ENCODE data around the gene SPSB1. TPM values are rescaled to one million over a fixed set of nuclear protein-coding genes. Genes with fewer than 3 reads are reported as not detected.

SPSB1 gene
- total RNA-seq, 1 donor from 2014 or later, result 34.7 TPM

DNA sequence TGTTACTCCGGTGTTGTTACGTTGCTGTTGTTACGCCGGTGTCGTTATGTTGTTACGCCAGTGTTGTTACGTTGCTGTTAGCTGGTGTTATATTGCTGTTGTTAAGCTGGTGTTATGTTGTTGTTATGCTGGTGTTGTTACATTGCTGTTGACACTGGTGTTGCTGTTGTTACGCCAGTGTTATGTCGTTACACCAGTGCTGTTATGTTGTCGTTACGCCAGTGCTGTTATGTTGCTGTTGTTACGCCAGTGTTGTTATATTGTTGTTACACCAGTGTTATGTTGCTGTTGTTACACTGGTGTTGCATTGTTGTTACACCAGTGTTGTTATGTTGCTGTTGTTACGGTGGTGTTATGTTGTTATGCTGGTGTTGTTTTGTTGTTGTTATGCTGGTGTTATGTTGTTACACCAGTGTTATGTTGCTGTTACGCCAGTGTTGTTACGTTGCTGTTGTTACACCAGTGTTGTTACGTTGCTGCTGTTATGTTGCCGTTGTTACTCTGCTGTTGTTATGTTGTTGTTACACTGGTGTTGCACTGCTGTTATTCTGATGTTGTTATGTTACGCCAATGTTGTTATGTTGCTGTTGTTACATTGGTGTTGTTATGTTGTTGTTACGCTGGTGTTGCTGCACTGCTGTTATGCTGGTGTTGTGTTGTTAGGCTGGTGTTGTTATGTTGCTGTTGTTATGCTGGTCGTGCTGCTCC, 32.5 kb upstream of the SPSB1 start:
- DNase-seq (ENCODE audit: low read depth), result peak; percentile 47

DNA sequence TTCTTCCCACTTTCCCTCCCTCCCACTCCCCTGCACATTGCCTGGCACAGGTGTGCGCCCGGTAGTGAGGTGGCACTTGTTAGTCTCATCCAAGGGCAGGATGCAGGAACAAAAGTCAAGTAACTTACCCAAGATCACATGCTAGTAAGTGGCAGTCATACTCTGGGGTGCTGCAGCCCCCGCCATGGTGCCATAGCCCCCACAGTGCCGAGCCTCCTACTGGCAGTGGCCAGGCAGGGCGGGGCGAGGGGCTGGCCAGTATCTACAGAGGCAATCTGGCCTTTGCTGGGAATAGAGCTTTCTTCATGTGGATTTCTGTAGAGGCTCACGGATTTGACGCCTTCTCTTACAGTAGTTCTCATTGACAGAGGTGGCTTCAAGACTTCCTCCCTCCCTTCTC, 31.2 kb upstream of the SPSB1 start:
- DNase-seq (ENCODE audit: low read depth), result no peak

DNA sequence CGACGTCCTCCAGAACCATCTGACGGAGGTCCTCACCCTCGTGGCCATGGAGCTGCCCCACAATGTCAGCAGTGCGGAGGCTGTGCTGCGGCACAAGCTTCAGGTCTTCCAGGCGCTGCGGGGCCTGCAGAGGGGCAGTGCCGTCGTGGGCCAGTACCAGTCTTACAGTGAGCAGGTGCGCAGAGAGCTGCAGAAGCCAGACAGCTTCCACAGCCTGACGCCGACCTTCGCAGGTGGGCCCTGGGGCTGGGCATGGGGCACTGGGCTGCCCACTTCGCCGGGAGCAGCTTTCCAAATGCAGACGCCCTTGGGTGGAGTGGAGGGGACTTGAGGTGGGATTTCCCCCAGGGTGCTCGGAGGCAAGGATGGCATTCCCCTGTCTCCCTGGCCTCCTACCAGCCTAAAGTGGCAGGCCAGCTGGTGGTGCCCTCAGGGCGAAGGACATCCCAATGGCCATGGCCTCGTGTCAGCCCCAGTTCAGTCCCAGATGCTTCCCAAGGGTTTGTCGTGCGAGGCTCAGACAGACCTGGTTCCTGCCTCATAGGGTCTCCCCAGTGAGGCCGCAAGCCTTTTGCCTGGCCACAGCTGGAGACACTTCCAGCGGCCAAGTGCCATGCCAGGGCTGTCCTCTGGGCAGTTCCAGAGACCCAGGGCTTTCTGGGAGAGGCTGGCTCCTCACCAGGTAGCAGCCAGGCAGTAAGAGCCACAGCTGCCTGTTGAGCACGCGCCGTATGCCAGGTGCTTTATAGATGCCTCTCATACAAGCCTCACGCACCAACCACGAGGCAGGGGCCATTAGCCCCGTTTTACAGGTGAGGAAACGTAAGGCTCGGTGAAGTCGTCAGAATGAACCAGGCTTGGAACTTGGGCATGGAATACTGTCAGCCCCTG, 30.4 kb upstream of the SPSB1 start:
- DNase-seq (ENCODE audit: low read depth), result no peak

DNA sequence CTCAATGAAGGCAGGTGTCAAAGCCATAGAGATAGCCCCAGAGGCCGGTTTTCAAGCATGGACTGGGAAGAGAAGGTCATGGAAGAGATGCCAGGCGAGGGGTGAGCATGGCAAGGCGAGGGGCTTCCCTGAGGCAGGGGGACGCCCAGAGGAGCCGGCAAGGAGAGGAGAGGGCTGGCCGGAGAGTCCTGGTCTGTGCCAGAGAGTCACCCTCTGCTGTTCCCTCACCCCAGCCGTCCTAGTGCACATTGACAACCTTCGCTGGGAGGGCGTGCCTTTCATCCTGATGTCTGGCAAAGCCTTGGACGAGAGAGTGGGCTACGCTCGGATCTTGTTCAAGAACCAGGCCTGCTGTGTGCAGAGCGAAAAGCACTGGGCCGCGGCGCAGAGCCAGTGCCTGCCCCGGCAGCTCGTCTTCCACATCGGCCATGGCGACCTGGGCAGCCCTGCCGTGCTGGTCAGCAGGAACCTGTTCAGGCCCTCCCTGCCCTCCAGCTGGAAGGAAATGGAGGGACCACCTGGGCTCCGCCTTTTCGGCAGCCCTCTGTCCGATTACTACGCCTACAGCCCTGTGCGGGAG, 29.3 kb upstream of the SPSB1 start:
- DNase-seq (ENCODE audit: low read depth), result no peak

DNA sequence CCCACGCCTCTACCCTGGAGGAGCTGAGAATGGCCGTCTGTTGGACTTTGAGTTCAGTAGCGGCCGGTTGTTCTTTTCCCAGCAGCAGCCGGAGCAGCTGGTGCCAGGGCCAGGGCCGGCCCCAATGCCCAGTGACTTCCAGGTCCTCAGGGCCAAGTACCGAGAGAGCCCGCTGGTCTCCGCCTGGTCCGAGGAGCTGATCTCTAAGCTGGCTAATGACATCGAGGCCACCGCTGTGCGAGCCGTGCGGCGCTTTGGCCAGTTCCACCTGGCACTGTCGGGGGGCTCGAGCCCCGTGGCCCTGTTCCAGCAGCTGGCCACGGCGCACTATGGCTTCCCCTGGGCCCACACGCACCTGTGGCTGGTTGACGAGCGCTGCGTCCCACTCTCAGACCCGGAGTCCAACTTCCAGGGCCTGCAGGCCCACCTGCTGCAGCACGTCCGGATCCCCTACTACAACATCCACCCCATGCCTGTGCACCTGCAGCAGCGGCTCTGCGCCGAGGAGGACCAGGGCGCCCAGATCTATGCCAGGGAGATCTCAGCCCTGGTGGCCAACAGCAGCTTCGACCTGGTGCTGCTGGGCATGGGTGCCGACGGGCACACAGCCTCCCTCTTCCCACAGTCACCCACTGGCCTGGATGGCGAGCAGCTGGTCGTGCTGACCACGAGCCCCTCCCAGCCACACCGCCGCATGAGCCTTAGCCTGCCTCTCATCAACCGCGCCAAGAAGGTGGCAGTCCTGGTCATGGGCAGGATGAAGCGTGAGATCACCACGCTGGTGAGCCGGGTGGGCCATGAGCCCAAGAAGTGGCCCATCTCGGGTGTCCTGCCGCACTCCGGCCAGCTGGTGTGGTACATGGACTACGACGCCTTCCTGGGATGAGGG, 28.5 kb upstream of the SPSB1 start:
- DNase-seq (ENCODE audit: low read depth), result no peak

DNA sequence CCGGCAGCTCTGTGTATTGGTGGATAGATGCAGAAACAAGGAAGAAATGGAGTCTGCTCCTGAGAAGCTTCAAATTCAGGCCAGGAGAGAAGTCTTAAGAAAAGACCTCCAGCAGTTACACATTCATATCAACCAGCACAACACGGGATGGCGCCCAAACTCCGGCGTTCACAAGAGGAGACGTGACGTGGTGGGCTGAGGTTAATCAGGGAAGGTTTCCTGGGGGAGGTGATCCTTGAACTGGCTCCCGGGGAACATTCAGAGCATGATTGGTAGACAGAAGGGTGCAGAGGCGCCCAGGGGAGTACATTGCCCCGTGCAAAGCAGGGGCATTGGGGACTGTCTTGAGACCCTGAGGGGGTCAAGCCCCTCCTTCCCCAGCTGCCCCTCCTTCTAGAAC, 27.7 kb upstream of the SPSB1 start:
- DNase-seq (ENCODE audit: low read depth), result no peak

DNA sequence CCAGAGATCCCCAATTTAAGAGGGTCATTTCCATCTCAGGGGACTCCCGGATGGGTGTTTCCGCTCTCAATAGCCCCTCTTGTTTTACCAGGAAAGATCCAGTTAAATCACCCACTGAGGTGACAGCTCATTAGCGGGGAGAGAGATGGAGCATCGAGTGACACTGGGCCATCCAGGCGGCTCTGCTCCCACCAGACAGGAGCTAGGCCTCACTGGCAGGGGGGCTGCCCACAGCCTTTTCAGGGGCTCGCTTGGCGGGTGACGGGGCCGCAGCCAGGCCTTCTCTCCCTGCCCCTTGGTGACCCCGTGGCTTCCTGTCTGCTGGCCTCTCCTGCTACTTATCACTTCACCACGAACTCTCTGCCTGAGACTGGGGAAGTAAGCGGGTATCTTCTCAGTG, 26.7 kb upstream of the SPSB1 start:
- no peak for DNase-seq (ENCODE audit: low read depth)

DNA sequence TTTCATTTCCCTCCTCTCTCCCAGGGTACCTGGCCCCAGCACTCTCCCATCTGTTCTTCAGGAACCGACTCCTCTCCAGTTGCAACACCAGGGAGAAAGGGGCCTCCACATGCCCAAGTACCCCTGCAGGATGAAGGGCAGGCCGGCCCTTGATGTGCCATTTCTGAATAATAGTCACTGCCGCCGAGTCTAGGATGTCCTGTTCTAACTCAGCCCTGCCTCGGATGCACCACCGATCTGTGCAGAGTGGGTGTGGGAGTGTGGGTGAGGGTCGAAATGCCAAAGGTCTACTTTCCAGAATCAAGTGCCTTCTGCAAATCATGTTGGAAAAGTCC, 25.4 kb upstream of the SPSB1 start:
- DNase-seq (ENCODE audit: low read depth), result no peak

DNA sequence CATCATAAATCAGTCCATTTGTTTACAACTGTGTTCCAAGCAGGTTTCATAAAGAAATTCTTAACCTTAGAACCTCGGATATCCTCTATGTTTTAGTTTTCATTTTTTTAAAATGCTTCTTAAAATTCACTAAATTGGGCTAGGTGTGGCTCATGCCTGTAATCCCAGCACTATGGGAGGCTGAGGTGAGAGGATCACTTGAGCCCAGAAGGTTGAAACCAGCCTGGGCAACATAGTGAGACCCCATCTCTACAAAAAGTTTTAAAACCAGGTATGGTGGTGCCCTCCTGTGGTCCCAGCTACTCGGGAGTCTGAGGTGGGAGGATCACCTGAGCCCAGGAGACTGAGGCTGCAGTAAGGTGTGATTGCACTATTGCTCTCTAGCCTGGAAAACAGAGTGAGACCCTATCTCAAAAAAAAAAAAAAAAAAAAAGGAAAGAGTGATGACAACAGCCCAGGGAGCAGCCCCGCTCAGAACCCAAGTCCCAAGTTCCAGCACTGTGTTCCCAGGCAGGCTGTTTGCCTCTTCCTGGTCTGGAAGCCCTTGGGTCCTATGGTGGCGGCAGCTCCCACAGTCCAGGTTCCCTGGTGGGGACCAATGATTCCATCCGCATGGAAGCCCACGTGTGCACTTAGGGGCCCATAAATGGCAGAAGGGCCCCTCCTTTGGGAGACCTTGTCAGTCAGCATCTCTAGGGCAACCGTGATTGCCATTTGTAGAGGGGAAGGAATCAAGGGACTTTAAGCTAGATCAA, 24.7 kb upstream of the SPSB1 start:
- DNase-seq (ENCODE audit: low read depth), result no peak

DNA sequence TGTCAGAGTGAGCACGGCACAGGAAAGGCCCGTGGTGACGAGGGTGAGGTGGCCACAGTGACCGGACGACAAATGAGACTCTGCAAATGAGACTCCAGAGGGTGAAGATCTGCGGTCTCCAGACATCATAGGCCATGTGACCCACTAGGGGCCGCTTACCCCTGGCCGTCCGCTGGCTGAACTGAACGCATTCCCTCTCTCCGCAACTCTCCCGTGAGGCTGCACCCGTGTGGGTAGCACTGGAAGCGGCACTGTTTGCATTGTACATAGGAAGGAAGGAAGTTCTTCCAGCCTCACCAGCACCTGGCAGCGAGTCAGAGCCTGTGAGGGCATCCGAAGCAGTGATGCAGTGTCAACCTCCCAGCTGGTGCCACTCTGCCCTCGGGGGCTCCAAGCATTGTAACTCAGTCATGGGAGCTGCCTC, 23.6 kb upstream of the SPSB1 start:
- peak; percentile 32 for DNase-seq (ENCODE audit: low read depth)

DNA sequence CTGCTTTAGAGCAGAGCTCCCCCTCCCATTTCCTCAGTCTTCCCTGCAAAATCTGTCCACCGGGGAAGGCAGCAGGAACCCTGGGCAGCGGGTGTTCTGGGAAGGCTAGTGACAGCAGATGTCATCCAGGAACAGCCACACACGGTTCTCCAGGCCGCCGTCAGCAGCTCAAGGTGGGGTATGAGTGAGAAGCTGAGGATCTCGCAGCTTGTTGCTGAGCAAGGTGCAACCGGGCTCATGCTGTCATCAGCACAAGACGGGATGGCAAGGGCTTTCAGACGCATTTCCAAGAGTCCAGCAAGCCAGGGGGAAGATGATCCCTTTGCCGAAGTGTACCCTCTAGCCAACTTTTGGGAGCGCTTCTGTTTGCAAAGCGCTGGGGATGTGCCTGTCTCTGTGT, 23.0 kb upstream of the SPSB1 start:
- DNase-seq (ENCODE audit: low read depth), result no peak

DNA sequence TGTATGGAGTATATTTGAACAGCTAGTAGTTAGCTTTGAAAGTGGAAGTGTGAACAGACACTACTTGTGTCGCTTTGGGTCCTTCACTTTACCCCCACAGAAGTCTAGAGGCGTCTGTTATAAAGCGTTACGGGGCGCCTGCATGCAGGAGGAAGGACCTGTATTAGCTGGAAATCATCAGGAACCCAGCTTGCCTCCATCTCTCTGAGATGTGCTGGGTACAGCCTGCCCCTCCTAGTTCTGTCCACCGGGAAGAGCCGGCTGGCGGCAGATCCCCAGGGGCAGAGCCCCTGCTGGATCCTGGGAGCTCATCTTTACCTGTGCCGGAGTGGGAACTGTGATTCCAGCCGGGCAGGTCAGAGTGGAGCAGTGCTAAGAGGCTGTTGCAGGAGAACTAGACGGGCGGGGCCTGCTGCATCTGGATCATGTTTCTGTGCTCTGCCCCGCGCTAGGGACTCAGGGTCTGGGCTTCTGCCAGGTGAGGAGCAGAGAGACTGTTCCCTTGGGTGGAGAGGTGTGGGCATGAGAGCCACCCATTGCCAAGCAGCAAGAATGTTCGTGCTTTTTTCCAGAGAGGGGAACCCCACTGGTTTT, 22.3 kb upstream of the SPSB1 start:
- DNase-seq (ENCODE audit: low read depth), result no peak

DNA sequence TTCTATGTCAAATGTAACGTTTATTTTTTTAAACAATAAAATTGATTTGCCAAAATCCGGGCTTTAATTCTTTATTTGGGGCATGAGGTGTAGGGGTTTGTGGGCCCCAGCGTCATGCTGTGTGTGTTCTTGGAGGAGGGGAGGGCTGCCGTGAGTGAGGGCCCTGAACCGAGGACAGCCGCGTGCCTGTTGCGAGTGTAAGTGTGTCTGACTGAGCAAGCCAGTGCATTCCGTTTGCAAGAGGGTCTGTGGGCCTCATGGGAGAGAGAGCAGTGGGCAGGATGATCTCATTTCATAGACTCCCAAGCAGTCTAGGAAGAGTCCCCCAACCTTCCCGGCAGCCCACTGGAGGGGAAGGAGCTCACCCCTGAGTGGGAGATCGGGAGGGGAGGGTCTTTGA, 21.4 kb upstream of the SPSB1 start:
- DNase-seq (ENCODE audit: low read depth), result no peak

DNA sequence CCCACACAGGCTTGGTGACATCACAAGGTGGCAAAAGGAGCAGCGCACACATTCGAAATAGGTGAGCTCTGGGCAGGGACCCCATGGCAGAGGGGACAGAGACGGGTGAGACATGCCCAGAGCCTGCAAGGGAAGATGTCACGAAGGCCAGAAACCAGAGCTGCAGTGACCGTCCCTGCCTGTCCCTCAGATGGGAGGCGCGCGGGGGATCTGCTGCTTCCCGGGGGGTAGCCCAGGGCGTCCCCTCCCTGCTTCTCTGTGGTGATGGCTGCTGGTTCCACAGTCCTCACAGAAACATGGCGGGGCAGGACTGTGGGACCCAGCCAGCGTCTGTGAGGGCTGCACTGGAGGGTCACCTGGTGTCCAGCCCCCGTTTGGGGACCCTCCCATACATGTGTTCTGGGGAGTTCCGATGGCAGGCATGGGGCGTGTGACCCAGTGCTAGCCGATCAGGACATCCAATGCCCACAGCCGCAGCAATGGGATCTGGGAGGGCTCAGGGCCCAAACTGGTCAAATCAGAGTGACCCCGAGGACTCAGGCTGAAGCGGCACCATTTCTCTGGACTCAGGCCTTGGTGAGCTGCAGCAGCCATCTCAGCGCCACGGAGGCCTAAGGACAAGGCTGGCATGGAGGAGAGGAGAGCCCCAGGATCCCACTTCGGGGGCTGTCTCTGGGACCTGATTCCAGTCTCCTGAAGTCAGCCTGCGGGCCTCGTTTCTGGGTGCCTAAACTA, 20.7 kb upstream of the SPSB1 start:
- DNase-seq (ENCODE audit: low read depth), result no peak

DNA sequence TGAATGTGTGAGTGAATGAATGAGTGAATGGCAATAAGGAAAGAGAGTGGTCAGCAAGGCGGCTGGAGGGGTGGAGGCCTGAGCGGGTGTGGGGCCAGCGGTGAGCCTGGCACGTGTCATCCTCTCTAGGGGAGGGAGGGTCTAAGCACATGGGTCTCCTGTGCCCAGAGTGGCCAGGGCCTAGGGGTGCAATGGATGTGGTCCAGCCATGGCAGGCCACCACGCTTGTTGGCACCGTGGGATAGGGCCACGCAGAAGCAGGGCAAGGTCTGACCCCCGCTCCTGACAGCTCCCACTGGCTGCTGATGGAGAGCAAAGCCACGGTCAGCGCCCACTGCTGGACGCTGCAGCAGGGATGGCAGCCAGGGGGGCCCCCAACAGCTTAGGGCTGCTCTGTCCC, 19.5 kb upstream of the SPSB1 start:
- no peak for DNase-seq (ENCODE audit: low read depth)

DNA sequence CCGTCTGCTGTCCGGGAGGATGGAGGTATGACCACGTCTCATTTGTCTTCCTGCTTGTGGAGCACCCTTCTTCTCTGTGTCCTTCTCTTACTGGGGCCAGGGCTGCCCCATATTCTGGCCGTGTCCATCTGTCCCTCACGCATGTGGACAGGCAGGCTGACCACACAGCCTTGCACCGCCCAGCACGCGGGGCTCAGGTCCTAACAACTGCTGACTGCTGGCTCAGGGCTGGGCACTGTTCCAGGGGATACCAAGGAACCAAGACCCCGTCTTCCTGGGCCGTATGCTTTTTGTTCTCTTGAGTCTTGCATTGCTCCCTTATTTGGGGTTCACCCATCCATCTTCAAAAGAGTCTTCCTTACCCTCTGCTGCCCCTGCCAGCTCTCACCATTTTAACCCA, 17.5 kb upstream of the SPSB1 start:
- DNase-seq (ENCODE audit: low read depth), result no peak

DNA sequence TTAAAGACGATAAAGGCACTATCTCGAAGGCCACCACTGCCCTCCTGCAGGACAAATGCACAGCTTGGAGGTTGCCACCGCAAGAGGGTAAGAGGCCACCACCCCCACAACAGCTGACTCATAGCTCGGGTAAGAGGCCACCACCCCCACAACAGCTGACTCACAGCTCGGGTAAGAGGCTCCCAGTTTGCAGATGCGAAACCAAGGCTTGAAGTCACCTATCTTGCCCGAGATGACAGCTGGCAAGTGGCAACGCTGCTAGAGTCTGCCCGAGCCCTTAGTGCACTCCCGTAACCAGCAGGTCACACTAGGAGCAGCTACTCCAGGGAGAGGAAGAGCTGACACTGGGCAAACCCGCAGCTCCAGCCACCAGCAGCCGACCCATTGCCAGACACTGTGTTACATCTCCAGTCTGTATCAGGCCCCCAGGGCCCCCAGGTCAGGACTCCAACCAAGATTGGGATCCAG, 17.1 kb upstream of the SPSB1 start:
- DNase-seq (ENCODE audit: low read depth), result peak; percentile 88

DNA sequence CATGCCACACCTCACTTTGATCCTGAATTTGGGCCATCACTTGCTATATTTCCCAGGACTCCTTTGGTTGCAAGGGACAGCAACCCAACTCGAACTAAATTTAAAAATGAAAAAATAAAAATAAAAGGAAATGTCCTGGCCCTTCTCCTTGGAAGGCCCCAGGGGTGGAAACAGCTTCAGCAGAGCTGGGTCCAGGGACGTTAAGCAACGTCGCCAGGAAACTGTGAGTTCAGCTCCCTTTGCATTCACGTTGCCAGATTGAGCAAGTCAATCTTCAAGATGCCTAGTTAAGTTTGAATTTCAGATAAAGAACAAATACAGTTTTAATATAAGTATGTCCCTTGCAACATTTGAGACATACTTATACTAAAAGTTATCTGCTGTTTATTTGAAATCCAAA, 14.6 kb upstream of the SPSB1 start:
- no peak for DNase-seq (ENCODE audit: low read depth)

DNA sequence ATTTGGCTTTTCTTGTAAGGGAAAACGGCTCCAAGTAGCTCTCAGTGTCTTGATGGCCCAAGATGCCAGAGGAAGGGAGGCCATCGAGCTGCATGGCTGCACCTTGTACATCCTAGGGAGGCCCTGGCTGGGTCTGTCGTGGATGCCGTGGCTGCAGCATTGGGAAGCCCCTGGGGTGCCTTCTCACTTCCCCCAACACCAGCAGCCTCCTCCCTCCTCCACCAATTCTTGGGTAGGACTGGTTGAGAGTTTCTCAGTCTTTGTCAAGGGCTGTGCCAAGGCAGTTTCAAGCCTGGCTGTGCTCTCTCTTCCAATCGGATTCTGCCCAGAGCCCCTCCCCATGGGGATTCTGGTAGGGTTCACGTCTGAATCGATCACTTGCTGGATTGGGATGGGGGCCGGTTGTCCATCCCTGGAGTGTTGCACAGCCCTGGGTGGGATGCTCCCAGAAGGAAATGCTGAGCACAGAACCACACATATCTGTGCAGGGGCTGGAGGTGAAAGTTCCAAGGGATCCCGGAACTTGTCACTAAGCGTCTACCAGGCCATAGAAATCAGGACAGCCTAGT, 14.0 kb upstream of the SPSB1 start:
- DNase-seq (ENCODE audit: low read depth), result no peak

Data from renal cortical epithelial cell (primary cell).